HepG2 (cell line): ENCODE measurements around the gene SEPTIN5. TPM values are rescaled to one million over a fixed set of nuclear protein-coding genes. Genes with fewer than 3 reads are reported as not detected.

Experiments
- ATAC-seq: fragments of 200-7000 bp; cut with Tn5 transposase; 3 replicates; pipeline ENCODE4 v1.9.1; 2020; ENCODE audit warnings: mild to moderate bottlenecking, moderate library complexity
- BruUV-seq: library from RNA; stranded (reverse); fragments of 400-500 nt; replicated peaks from 2 replicates; lab custom pipeline; 2021; lab: Mats Ljungman, UMichigan
- CTCF ChIA-PET: fragments of 300-600 bp; formaldehyde crosslinking; extraction: SDS; loops from one replicate; lab custom pipeline; 2021; ENCODE audit warnings: low total read pairs, inconsistent platforms, low intra/inter-chr PET ratio; lab: Yijun Ruan, JAX
- POLR2A ChIA-PET: fragments of 350-600 bp; sonication (Branson Sonifier 250); formaldehyde crosslinking; loops from one replicate; lab custom pipeline; 2020; ENCODE audit warnings: antibody characterized with exemption, inconsistent platforms; lab: Yijun Ruan, JAX
- DNase-seq: peaks from one replicate; pipeline ENCODE4 v3.0.0-alpha.2; 2015; ENCODE audit warnings: low spot score
- FAIRE-seq: peaks from 3 replicates; lab custom pipeline; 2011; peaks lifted over from hg19 to GRCh38; lab: Jason Lieb, UNC
- H2AFZ ChIP-seq: one replicate; pipeline ENCODE4 v1.6.1; 2011; ENCODE audit warnings: low read length, inconsistent platforms
- H3K27ac ChIP-seq: fragments of 300-600 bp; 3 replicates; pipeline ENCODE4 v1.8.0; 2011; ENCODE audit warnings: mixed run types, mild to moderate bottlenecking, mixed read lengths, low read length, inconsistent platforms; ENCODE audit not compliant: insufficient read depth; ENCODE audit errors: extremely low read length
- H3K27me3 ChIP-seq, 2 experiments: fragments of 200-600 bp in 1 of 2; 2 replicates in 1 of 2; 3 replicates in 1 of 2; pipeline versions ENCODE4 v1.6.0 to v1.8.0; 2011; ENCODE audit warnings: low read length in 2 of 2, mild to moderate bottlenecking in 2 of 2, moderate library complexity in 2 of 2, inconsistent platforms in 1 of 2; ENCODE audit not compliant: insufficient read depth in 2 of 2, control insufficient read depth in 1 of 2
- H3K36me3 ChIP-seq, 2 experiments: fragments of 200-600 bp in 1 of 2; replicated peaks in 1 of 2; 2 replicates in 1 of 2; 3 replicates in 1 of 2; pipeline versions ENCODE4 v1.5.1 to v1.8.0; 2011; ENCODE audit warnings: low read length in 2 of 2, inconsistent platforms in 1 of 2; ENCODE audit not compliant: insufficient read depth in 2 of 2, control insufficient read depth in 1 of 2
- H3K4me1 ChIP-seq: 2 replicates; pipeline ENCODE4 v1.5.1; 2012; ENCODE audit warnings: low read length, inconsistent platforms; ENCODE audit not compliant: insufficient read depth
- H3K4me2 ChIP-seq: 2 replicates; pipeline ENCODE4 v1.6.0; 2011; ENCODE audit warnings: low read depth, low read length, inconsistent platforms
- H3K4me3 ChIP-seq, 3 experiments: fragments of 200-600 bp in 1 of 3; sonication (generic), shearing (Covaris generic) in 1 of 3; replicated peaks in 1 of 3; 2 replicates each; pipeline ENCODE4 v1.5.1; 2011 to 2016; ENCODE audit warnings: low read length in 3 of 3, inconsistent platforms in 2 of 3, low read depth in 2 of 3, mild to moderate bottlenecking in 2 of 3, control low read depth in 1 of 3, mixed read lengths in 1 of 3; ENCODE audit not compliant: insufficient read depth in 1 of 3
- H3K79me2 ChIP-seq: one replicate; pipeline ENCODE4 v1.6.1; 2011; ENCODE audit warnings: low read length, inconsistent platforms; ENCODE audit not compliant: insufficient read depth
- H3K9ac ChIP-seq: 2 replicates; pipeline ENCODE4 v1.6.0; 2011; ENCODE audit warnings: mild to moderate bottlenecking, low read depth, low read length, inconsistent platforms; ENCODE audit not compliant: insufficient read depth
- H3K9me3 ChIP-seq: 2 replicates; pipeline ENCODE4 v1.5.1; 2012; ENCODE audit warnings: mild to moderate bottlenecking, low read length
- H4K20me1 ChIP-seq: 2 replicates; pipeline ENCODE4 v1.6.0; 2011; ENCODE audit warnings: inconsistent platforms, mild to moderate bottlenecking, low read length, moderate library complexity; ENCODE audit not compliant: insufficient read depth
- HDAC1 ChIP-seq: sonication (generic); formaldehyde crosslinking; IDR thresholded peaks from 2 replicates; pipeline ENCODE4 v1.5.1; 2020; ENCODE audit warnings: mild to moderate bottlenecking, missing genetic modification reagents
- KDM5B ChIP-seq: sonication (generic); formaldehyde crosslinking; IDR thresholded peaks from 2 replicates; pipeline ENCODE4 v1.4.0; 2020; ENCODE audit warnings: missing genetic modification reagents, mild to moderate bottlenecking, borderline replicate concordance
- MIER3 ChIP-seq: IDR thresholded peaks from 2 replicates; pipeline ENCODE4 v1.6.1; 2016; ENCODE audit warnings: missing compliant biosample characterization, borderline replicate concordance
- NONO ChIP-seq, 2 experiments: fragments of 450-650 bp in 1 of 2; sonication (generic) in 1 of 2; formaldehyde crosslinking in 1 of 2; IDR thresholded peaks in 1 of 2; conservative IDR thresholded peaks in 1 of 2; 2 replicates each; pipeline versions ENCODE4 v1.6.1 to v1.8.0; 2017 to 2022; ENCODE audit warnings: mild to moderate bottlenecking in 1 of 2, missing genetic modification reagents in 1 of 2, moderate library complexity in 1 of 2
- PHB2 ChIP-seq: fragments of 450-650 bp; IDR thresholded peaks from 2 replicates; pipeline ENCODE4 v1.6.1; 2018; ENCODE audit not compliant: partially characterized antibody
- POGZ ChIP-seq: sonication (generic); formaldehyde crosslinking; IDR thresholded peaks from 2 replicates; pipeline ENCODE4 v1.4.0; 2020; ENCODE audit warnings: mild to moderate bottlenecking, missing genetic modification reagents
- POLR2AphosphoS2 ChIP-seq: IDR thresholded peaks from 2 replicates; pipeline ENCODE4 v1.6.1; 2011; ENCODE audit warnings: low read depth, low read length, improper control_type of control experiment
- TAF15 ChIP-seq: fragments of 200-400 bp; formaldehyde crosslinking; IDR thresholded peaks from one replicate; pipeline ENCODE4 v1.6.1; 2018; ENCODE audit warnings: mild to moderate bottlenecking, low read depth, low read length; ENCODE audit not compliant: poor library complexity, severe bottlenecking
- ZBTB38 ChIP-seq: sonication (generic); formaldehyde crosslinking; IDR thresholded peaks from 2 replicates; pipeline ENCODE4 v1.5.1; 2020; ENCODE audit warnings: mild to moderate bottlenecking, missing genetic modification reagents
- ZKSCAN1 ChIP-seq: fragments of 150-350 bp; IDR thresholded peaks from 2 replicates; pipeline ENCODE4 v1.6.1; 2014; ENCODE audit warnings: low read length
- ZNF136 ChIP-seq: sonication (generic); formaldehyde crosslinking; IDR thresholded peaks from 2 replicates; pipeline ENCODE4 v1.8.1; 2022; ENCODE audit warnings: low read depth, mild to moderate bottlenecking, moderate library complexity, missing genetic modification reagents
- ZNF350 ChIP-seq: sonication (generic); formaldehyde crosslinking; IDR thresholded peaks from 2 replicates; pipeline ENCODE4 v1.4.0; 2020; ENCODE audit warnings: mild to moderate bottlenecking, low read depth, missing genetic modification reagents, borderline replicate concordance
- ZNF530 ChIP-seq: sonication (generic); formaldehyde crosslinking; IDR thresholded peaks from 2 replicates; pipeline ENCODE4 v1.5.0; 2020; ENCODE audit warnings: low read depth, mild to moderate bottlenecking, missing genetic modification reagents
- ZNF746 ChIP-seq: sonication (generic); formaldehyde crosslinking; IDR thresholded peaks from 2 replicates; pipeline ENCODE4 v1.8.0; 2022; ENCODE audit warnings: mild to moderate bottlenecking, missing genetic modification reagents
- ZNF790 ChIP-seq: sonication (generic); formaldehyde crosslinking; IDR thresholded peaks from 2 replicates; pipeline ENCODE4 v1.8.0; 2022; ENCODE audit warnings: missing genetic modification reagents, mild to moderate bottlenecking, borderline replicate concordance
- WGBS: methylation state at CpG from one replicate; pipeline ENCODE4 v1.1.6; 2017; ENCODE audit warnings: low lambda C conversion rate; 5-methylcytosine and 5-hydroxymethylcytosine counted together
- in situ Hi-C: cut with HindIII; loops from 2 replicates; pipeline ENCODE4 v1.10.0; 2017; ENCODE audit warnings: low pct_unique_long_range_greater_than_20kb; ENCODE audit not compliant: extremely low pct_ligation_motif_present
- intact Hi-C: fragments of 100-400 bp; cut with micrococcal nuclease; formaldehyde crosslinking; loops from one replicate; pipeline ENCODE4 v1.10.0; 2022; ENCODE audit not compliant: unreplicated experiment
- polyA plus RNA-seq, 8 experiments: library from polyadenylated mRNA; depleted of rRNA in 3 of 8; stranded (reverse) in 7 of 8; unstranded in 1 of 8; fragments of >200 nt; fragmentation: Illumina TruSeq in 4 of 8; extraction: Trizol in 4 of 8; gene quantifications; 2 replicates each; pipeline versions ENCODE4 v1.2.1 to v1.2.3, GENCODE V29; 2011 to 2016; ENCODE audit warnings: low read depth in 4 of 8, missing spikeins in 1 of 8, mixed read lengths in 1 of 8; ENCODE audit not compliant: insufficient read depth in 1 of 8
- total RNA-seq, 5 experiments: library from RNA; depleted of rRNA; stranded (reverse); fragments of >200 nt; fragmentation: Illumina TruSeq; extraction: Trizol; gene quantifications; 2 replicates each; pipeline ENCODE4 v1.2.3, GENCODE V29; 2016; ENCODE audit warnings: low read depth in 1 of 5

The SEPTIN5 gene
- total and polyA plus RNA-seq, 2 of the 13 experiments (the other 11 are each of a cell fraction or from before 2014, with no cell fraction given), result 0.33 TPM; not detected in 1

- Histone ChIP-seq H2AFZ (no peak overlapping the region), H3K36me3 (no peaks in the 10 kb centered on the region), H3K9ac (no peak overlapping the region), H4K20me1 (no peaks in the 10 kb centered on the region; the same call in 1 of the 2 replicates), H3K27me3 (peaks cover 21 to 94% of the 10 kb centered on the region in 2 experiments), H3K9me3 (no peaks in the 10 kb centered on the region), H3K27ac (no peak overlapping the region), H3K4me3 (no peak overlapping the region), H3K4me2 (no peak overlapping the region), H3K79me2 (no peaks in the 10 kb centered on the region), H3K4me1 (peaks cover 29% of the 10 kb centered on the region; the same call in 1 of the 2 replicates)
- WGBS, result 13% methylated on average over 5 of the region's 14 CpGs
- ChIA-PET POLR2A (no interaction called here), CTCF (no interaction called here)
- FAIRE-seq, result no peak
- TF ChIP-seq ZNF790 (no peak), ZNF746 (CRISPR knock-in tag) (no peak), POGZ (CRISPR knock-in tag) (no peak), MIER3 (CRISPR knock-in tag) (no peak), TAF15 (no peak), PHB2 (no peak), HDAC1 (CRISPR knock-in tag) (no peak), POLR2AphosphoS2 (no peak), ZNF350 (CRISPR knock-in tag) (no peak), NONO (IDR thresholded peaks at IDR 0.05) (no peak), NONO (CRISPR knock-in tag; conservative IDR thresholded peaks at IDR 0.05) (no peak), ZNF530 (CRISPR knock-in tag) (no peak), KDM5B (CRISPR knock-in tag) (no peak), ZNF136 (CRISPR knock-in tag) (no peak), ZKSCAN1 (no peak), ZBTB38 (CRISPR knock-in tag) (no peak)
- DNase-seq, result no peak
- in situ Hi-C loops, result loop anchor here (10.0 kb wide), 1 partner anchor 161 kb away; no protein-coding TSS in a partner anchor
- intact Hi-C loops, result no loop called here
- ATAC-seq, result no peak
- BruUV-seq, result no TSS peak
Measured at GRCh38 chr22:19753996-19754700, 39.8 kb downstream of the SEPTIN5 start.
